ENCODE results near the gene MUC7.
A peak's percentile ranks its signal among the peaks of the same experiment; 100 is the strongest.
"Not testable (repeated sequence)": the region's sequence is repeated elsewhere in the genome, so short reads cannot be mapped to it uniquely, and the experiment has no call there.

MUC7 gene

DNA sequence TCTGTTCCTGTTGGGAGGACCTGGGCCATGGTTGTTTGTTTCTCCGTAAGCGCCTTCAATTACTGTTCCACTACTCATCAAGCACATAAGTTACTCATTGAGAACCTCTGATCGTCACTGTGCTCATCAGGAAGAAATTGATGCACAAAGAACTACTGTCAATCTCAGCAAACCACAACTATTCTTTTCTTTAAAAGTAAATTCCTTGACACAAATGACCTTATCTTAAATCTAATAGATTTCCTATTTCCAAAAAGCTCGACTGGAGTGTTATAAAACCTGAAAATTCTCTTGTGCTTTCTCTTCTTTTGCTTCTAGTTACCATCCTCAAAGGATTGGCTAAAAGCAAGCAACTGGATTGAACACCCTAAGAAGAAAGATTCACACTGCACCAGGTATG lies at the start of gene MUC7:
TSS of gene MUC7 (plus strand) at position 301 of the 400 bp plus-strand sequence. CDS start 1,825 bp downstream, outside the sequence.
- no peak for DNase-seq (ENCODE audit: low read depth in 1 of 2, low spot score in 1 of 2)

DNA sequence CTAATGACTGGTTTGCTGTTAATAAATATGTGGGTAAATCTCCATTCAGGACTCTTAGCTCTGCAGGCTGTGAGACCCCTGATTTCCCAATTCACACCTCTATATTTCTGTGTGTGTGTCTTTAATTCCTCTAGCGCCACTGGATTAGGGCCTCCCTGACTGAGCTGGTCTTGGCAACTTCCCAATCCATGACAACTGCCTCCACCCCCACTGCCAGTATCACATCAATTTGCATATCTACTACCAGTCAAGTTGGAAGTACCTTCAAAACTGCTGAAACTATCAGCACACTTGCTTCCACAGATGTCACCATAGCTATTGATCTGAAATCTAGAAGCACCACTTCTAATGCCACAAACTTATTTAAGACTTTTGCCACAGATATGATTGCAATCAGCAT lies 46.7 kb upstream of the MUC7 start:
- no peak for DNase-seq (ENCODE audit: low read depth in 1 of 2, low spot score in 1 of 2)

GRCh38 chr4:70426789-70427188 lies 45.2 kb upstream of the MUC7 start:
- no peak for DNase-seq (ENCODE audit: low read depth in 1 of 2, low spot score in 1 of 2)

DNA sequence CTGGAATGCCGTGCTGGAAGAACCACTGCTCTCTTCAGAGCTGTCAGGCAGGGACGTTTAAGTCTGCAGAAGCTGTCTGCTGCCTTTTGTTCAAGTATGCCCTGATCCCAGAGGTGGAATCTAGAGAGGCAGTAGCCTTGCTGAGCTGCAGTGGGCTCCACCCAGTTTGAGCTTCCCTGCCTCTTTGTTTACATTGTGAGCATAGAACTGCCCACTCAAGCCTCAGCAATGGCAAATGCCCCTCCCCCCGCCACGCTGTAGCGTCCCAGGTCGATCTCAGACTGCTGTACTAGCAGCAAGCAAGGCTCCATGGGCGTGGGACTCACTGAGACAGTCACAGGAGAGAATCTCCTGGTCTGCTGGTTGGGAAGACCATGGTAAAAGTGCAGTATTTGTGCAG lies 34.8 kb upstream of the MUC7 start:
- no peak for DNase-seq (ENCODE audit: low read depth in 1 of 2, low spot score in 1 of 2)

DNA sequence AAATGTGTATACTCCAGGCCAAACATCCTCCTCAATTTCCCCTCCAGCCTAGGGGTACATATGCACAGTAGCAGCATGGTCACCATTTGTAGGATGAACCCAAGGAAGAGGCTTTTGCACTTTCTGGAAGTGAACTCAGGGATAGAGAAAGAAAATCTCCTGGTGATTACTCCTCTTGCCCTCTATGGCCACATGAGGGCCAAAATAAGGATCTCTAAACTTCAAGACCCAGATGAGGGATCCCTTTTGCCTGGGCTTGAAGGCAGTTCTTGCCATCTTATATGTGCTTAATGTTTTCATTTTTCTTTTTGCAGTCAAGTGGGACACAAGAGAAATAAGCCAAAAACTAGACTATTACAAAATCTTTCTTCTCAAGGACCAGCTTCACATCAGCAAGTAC lies 29.5 kb upstream of the MUC7 start:
- DNase-seq (ENCODE audit: low read depth in 1 of 2, low spot score in 1 of 2) = no peak

GRCh38 chr4:70443329-70443728 lies 28.7 kb upstream of the MUC7 start:
- DNase-seq (ENCODE audit: low read depth in 1 of 2, low spot score in 1 of 2) = no peak

GRCh38 chr4:70449220-70449619 lies 22.8 kb upstream of the MUC7 start:
- no peak for DNase-seq (ENCODE audit: low read depth in 1 of 2, low spot score in 1 of 2)

DNA sequence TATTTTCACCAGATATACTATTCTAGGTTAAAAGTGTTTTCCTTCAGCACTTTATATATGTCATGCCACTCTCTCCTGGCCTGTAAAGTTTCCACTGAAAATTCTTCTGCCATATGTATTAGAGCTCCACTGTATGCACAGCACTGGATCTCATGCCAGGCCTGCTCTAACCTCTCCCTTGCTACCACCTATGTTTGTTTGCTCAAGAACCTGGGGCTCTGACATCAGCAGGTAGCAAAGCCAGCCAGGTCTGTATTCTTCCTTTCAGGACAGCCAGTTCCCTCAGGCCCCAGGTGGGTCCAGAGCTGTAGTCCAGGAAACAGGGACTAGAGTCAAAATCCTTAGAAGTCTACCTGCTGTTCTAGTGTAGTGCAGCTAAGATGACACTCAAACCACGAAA lies 19.1 kb upstream of the MUC7 start:
- no peak for DNase-seq (ENCODE audit: low read depth in 1 of 2, low spot score in 1 of 2)

DNA sequence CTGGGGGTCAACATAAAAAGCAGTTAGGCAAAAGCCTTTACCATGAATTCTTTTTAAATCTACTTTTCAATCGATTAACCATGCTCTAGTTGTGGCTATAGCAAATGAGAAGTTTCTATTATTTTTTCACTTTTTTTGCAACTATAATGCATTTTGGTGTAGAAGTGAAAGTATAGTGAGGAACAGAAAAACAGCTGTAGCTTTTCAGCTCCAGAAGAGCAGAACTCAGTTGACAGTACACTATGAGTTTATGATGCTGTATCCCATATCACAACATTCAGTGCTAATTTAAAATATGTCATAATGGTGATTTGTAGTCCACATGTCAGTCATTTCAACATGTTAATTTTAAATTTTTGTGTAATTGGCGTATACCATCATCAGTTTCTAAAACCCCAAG lies 8.7 kb upstream of the MUC7 start:
- DNase-seq (ENCODE audit: low read depth in 1 of 2, low spot score in 1 of 2) = no peak

GRCh38 chr4:70473679-70474078 lies 1.7 kb downstream of the MUC7 start:
- DNase-seq (ENCODE audit: low read depth in 1 of 2, low spot score in 1 of 2) = no peak

GRCh38 chr4:70488748-70489147 lies 16.8 kb downstream of the MUC7 start:
- DNase-seq (ENCODE audit: low read depth in 1 of 2, low spot score in 1 of 2) = no peak

DNA sequence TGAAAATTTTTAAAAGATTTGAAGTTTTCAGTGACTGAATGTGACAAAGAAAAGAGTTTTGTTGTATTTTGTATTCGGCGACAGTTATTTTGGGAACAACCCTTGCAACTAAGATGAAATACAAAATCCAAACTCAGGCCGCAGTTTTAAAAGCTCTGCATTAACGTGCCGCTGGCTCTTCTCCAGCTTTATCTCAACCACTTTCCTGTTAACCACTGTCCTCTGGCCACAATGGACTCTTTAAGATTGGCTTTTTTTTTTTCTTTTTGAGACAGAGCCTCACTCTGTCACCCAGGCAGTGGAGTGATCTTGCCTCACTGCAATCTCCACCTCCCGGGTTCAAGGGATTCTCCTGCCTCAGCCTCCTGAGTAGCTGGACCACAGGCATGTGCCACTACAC lies 24.2 kb downstream of the MUC7 start:
- DNase-seq (ENCODE audit: low read depth in 1 of 2, low spot score in 1 of 2) = no peak

DNA sequence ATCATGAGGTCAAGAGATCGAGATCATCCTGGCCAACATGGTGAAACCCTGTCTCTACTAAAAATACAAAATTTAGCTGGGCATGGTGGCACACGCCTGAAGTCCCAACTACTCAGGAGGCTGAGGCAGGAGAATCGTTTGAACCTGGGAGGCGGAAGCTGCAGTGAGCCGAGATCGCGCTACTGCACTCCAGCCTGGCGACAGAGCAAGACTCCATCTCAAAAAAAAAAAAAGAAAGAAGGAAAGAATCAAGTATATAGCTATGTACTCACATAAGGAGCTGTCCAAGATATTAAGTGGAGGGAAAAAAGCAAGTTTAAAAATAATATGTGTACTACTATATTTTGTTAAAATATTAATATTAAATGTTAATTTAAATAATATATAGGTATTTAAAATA lies 29.8 kb downstream of the MUC7 start:
- DNase-seq (ENCODE audit: low read depth in 1 of 2, low spot score in 1 of 2) = not testable (repeated sequence)

DNA sequence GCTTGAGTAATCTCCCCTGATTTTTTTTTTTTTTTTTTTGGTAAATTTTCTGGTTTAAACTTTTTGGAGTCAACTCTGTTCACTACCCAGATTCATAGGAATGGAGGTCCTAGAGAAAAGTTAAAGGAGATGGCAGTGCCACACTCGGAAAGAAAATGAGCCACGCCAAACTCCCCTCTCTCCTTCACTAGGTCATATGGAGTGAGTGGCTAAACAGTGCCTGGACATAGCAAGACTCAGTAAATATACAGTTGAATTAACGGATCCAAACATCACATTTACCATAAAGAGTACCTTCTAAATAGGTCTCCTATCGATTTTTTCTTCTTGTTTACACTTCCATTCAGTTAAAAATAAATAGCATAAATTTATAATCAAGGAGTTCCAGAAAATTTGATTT lies 32.7 kb downstream of the MUC7 start:
- no peak for DNase-seq (ENCODE audit: low read depth in 1 of 2, low spot score in 1 of 2)

GRCh38 chr4:70505151-70505748 lies 33.3 kb downstream of the MUC7 start:
- DNase-seq (ENCODE audit: low read depth in 1 of 2, low spot score in 1 of 2) = peak; percentile 17 to 20

DNA sequence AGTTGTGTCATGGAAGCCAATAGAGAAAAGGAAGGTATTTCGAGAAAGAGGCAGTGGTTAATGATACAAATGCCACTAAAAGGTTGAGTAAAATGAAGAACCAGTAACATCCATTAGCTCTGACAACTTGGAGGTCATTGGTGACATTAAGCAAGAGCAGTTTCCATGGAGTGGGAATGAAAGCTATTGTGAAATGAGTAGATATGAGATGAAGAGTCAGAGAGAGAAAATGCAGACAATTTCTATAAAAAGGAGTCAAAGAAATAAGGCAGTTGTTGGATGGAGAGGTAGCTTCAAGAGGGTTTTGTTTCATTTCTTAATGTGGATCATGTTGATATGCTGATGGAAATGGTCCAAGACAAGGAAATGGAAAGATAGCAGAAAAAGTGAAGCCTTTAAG lies 36.8 kb downstream of the MUC7 start:
- no peak for DNase-seq (ENCODE audit: low read depth in 1 of 2, low spot score in 1 of 2)

DNA sequence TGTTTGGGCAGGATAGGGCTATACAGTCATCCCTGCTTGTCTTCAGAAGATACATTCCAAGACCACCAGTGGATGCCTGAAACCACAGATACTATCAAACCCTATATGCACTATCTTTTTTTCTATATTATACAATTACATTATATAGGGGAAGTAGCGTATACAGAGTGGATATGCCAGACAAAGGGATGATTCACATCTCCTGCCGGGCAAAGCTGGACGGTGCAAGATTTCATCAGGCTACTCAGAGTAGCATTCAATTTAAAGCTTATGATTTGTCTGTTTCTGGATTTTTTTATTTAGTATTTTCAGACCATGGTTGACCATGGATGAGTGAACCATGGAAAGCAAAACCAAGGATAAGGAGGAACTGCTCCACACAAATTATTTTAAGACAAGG lies 39.4 kb downstream of the MUC7 start:
- DNase-seq (ENCODE audit: low read depth in 1 of 2, low spot score in 1 of 2) = no peak

GRCh38 chr4:70515367-70516250 lies 43.6 kb downstream of the MUC7 start:
- DNase-seq (ENCODE audit: low read depth in 1 of 2, low spot score in 1 of 2) = no peak

- no peak for DNase-seq (ENCODE audit: low read depth in 1 of 2, low spot score in 1 of 2)
Observed at GRCh38 chr4:70518269-70518668, 46.3 kb downstream of the MUC7 start, which contains the start of gene AMTN. AMTN (plus strand) TSS chr4:70518569; CDS start chr4:70518778, 209 bp downstream.

GRCh38 chr4:70518716-70519115 lies 46.7 kb downstream of the MUC7 start:
- no peak for DNase-seq (ENCODE audit: low read depth in 1 of 2, low spot score in 1 of 2)

DNA sequence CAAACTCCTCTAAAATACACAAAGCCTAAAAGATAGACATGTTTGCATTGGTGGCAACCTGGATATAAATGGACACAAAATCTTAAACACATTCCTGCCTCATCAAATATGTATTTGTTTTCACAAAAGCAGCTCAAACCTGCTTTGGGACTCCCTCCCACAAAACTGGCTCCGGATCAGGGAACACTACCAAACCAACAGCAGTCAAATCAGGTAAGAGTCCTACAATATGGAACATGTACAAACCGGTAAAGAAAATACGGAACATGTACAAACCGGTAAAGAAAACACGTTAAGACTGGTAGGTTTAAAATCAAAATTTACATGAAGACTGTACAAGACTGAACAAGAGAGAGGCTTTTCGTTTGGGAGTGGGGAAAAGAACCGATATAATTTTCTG lies 50.6 kb downstream of the MUC7 start:
- DNase-seq (ENCODE audit: low read depth in 1 of 2, low spot score in 1 of 2) = no peak

DNA sequence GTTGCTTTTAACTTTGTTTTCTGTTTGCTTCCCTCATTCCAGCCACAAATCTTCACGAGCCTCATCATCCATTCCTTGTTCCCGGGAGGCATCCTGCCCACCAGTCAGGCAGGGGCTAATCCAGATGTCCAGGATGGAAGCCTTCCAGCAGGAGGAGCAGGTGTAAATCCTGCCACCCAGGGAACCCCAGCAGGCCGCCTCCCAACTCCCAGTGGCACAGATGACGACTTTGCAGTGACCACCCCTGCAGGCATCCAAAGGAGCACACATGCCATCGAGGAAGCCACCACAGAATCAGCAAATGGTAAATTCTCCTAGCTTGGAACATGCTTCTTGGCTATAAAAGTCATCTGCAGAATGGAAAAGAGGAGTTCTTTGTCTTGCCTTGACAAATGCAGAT lies 59.0 kb downstream of the MUC7 start:
- no peak for DNase-seq (ENCODE audit: low read depth in 1 of 2, low spot score in 1 of 2)

DNA sequence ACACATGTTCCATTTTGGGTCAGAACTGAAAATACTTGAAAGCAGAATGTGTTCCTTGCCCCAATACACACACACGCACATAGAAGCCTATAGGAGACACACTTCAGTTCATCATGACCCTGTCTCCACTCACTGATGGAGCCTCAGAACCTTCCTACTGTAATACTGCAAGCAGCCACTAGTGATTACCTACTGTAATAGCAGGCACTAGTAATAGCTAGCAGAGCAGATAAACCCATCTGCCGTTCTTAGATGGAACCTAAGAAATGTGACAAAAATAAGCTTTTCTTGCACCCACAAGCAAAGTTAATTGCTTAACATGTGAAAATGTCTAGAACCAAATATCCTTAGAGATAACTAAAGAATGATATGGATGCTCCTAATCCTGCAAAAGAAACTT lies 60.0 kb downstream of the MUC7 start:
- DNase-seq (ENCODE audit: low read depth in 1 of 2, low spot score in 1 of 2) = no peak

All from activated T-helper 1 cell treated with anti-CD3 and anti-CD28 coated beads, Interleukin-2, amount 50 U/mL, for 16 hours (primary cell).